Suprapubic skin (tissue), 4 donors: ENCODE data around the gene TXNDC8. TPM values are rescaled to one million over a fixed set of nuclear protein-coding genes. Genes with fewer than 3 reads are reported as not detected.

Experiments used
- DNase-seq, 2 donors: peaks; one replicate each; pipeline ENCODE4 v3.0.0-alpha.2; 2019; ENCODE audit warnings: low spot score in 2 of 2
- H3K27ac ChIP-seq: fragments of 200-600 bp; sonication (generic); one replicate; pipeline ENCODE4 v1.5.1; 2019
- H3K27me3 ChIP-seq: fragments of 200-600 bp; sonication (generic); one replicate; pipeline ENCODE4 v1.5.1; 2019
- H3K36me3 ChIP-seq: fragments of 200-600 bp; sonication (generic); one replicate; pipeline ENCODE4 v1.5.1; 2019
- H3K4me1 ChIP-seq: fragments of 200-600 bp; sonication (generic); one replicate; pipeline ENCODE4 v1.5.1; 2019
- H3K4me3 ChIP-seq: fragments of 200-600 bp; sonication (generic); one replicate; pipeline ENCODE4 v1.5.1; 2019; ENCODE audit warnings: mild to moderate bottlenecking
- H3K9me3 ChIP-seq: fragments of 200-600 bp; sonication (generic); one replicate; pipeline ENCODE4 v1.5.1; 2019
- EP300 ChIP-seq: sonication (generic); formaldehyde crosslinking; IDR thresholded peaks from one replicate; pipeline ENCODE4 v1.6.1; 2017; ENCODE audit warnings: antibody characterized with exemption
- POLR2A ChIP-seq, 2 donors: fragments of 450-650 bp; IDR thresholded peaks; one replicate each; pipeline ENCODE4 v1.6.1; 2017; ENCODE audit warnings: antibody characterized with exemption in 2 of 2, mild to moderate bottlenecking in 2 of 2, moderate library complexity in 2 of 2
- POLR2AphosphoS5 ChIP-seq, 3 donors: sonication (generic); formaldehyde crosslinking; IDR thresholded peaks; one replicate each; pipeline ENCODE4 v1.6.1; 2017; ENCODE audit warnings: antibody characterized with exemption in 3 of 3
- WGBS: methylation state at CpG from one replicate; pipeline ENCODE4 v1.1.5; 2018; 5-methylcytosine and 5-hydroxymethylcytosine counted together
- total RNA-seq, 4 donors: library from RNA; depleted of rRNA; stranded (reverse); fragments of >200 nt; gene quantifications; one replicate each; pipeline ENCODE4 v1.1.0, GENCODE V29; 2016
- TF ChIP-seq, protein P1 (sequence below), 2 donors: fragments of 200-600 bp in 1 of 2; fragments of 450-650 bp in 1 of 2; sonication (generic) in 1 of 2; IDR thresholded peaks; one replicate each; pipeline ENCODE4 v1.5.1; 2016 to 2019; ENCODE audit warnings: antibody characterized with exemption in 2 of 2, mild to moderate bottlenecking in 1 of 2, moderate library complexity in 1 of 2

The TXNDC8 gene
- total RNA-seq, 4 donors from 2014 or later: not detected

DNA sequence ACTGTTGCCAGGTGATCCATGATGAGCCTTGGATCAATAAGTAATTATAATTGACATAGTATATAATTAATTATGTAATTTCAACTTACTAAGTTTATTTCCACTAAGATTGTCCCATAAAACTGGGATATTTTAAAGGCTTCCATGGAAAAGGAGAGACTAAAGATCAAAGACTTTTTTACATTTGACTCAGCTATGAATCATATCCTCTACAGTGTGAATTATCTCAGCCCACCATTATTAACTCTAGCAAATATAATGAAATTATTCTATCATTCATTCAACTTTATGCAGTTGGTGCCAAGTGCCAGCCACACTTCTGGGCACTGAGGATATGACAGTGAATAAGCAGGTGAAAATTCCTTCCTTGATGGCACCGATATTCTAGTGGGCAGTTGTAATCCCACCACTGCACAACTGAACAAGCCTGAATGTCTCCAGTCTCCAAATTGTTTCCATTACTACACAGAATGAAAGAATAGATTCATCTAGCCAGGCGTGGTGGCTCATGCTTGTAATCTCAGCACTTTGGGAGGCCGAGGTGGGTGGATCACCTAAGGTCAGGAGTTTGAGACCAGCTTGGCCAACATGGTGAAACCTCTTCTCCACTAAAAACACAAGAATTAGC lies 59.5 kb downstream of the TXNDC8 start:
- H3K4me1 ChIP-seq: peaks cover 18% of the 10 kb centered on the region
- no peak for DNase-seq
- TF ChIP-seq POLR2AphosphoS5 (IDR thresholded peaks at IDR 0.05) (no peak), POLR2A (IDR thresholded peaks at IDR 0.05) (no peak), EP300 (no peak)
- TF ChIP-seq, protein P1, sequence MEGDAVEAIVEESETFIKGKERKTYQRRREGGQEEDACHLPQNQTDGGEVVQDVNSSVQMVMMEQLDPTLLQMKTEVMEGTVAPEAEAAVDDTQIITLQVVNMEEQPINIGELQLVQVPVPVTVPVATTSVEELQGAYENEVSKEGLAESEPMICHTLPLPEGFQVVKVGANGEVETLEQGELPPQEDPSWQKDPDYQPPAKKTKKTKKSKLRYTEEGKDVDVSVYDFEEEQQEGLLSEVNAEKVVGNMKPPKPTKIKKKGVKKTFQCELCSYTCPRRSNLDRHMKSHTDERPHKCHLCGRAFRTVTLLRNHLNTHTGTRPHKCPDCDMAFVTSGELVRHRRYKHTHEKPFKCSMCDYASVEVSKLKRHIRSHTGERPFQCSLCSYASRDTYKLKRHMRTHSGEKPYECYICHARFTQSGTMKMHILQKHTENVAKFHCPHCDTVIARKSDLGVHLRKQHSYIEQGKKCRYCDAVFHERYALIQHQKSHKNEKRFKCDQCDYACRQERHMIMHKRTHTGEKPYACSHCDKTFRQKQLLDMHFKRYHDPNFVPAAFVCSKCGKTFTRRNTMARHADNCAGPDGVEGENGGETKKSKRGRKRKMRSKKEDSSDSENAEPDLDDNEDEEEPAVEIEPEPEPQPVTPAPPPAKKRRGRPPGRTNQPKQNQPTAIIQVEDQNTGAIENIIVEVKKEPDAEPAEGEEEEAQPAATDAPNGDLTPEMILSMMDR (IDR thresholded peaks at IDR 0.05): no peak
- WGBS: 71% methylated on average over 3 of the region's 3 CpGs
- no peak overlapping the region for H3K27ac ChIP-seq
- H3K4me3 ChIP-seq: no peak overlapping the region
- H3K27me3 ChIP-seq: no peaks in the 10 kb centered on the region
- H3K36me3 ChIP-seq: no peaks in the 10 kb centered on the region
- no peaks in the 10 kb centered on the region for H3K9me3 ChIP-seq

DNA sequence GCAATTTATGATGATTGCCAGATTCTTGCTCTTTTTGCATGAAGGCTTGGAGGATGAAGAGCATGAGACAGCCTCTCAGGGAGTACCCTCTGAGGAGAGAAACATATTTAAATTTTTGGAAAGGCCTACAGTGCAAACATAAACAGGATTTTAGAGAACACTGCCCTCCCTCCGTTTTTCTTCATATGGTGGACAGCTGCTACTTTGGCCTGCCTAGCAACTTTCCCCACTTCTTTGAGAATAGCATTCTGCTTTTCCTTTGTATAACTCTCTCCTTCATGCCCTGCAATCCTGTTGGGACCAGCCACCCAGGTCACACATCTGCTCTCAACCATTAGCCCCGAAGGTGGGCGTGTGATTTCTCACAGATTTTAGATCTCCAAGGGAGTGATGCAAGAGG lies 60.9 kb downstream of the TXNDC8 start:
- no peaks in the 10 kb centered on the region for H3K27me3 ChIP-seq
- WGBS: 37% methylated on average over 3 of the region's 3 CpGs
- no peak overlapping the region for H3K4me3 ChIP-seq
- H3K4me1 ChIP-seq: peaks cover 7% of the 10 kb centered on the region
- no peak for TF ChIP-seq EP300
- H3K27ac ChIP-seq: no peak overlapping the region
- no peak for DNase-seq
- H3K36me3 ChIP-seq: no peaks in the 10 kb centered on the region
- H3K9me3 ChIP-seq: no peaks in the 10 kb centered on the region

DNA sequence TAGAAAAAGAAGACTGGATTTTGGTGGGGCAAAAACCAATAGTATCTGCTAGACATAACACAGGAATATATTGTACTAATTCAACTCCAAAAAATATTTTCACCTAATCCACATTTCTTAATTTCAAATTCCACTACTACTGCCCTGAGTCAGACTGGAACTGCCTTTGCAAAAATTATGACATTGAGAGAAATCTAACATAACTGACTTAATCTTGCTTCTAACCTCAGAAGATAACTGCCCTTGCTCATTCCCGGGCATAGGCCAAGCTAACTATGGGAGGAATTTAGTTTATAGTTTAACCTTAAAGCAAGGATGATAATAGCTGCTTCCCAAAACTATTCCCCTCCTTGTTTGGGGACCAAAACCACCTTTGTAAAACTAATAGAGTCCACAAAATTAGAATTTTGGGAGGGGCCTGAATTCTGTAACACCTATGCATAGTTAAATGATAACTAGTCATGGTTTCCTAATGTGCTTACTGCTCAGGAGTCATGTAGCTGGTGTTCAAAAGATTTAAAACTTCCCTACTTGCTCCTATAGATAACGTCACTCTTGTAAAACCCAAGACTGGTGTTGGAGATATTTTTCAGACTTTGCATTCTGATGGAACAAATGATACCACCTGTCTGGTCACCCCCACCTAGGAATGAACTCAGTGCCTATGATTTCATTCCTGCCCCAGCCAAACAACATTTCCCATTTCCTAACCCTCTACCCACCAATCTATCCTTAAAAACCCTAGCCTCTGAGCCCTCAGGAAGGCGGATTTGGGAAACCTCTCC lies 67.3 kb downstream of the TXNDC8 start:
- Histone ChIP-seq H3K27me3 (no peaks in the 10 kb centered on the region), H3K36me3 (no peaks in the 10 kb centered on the region), H3K27ac (no peak overlapping the region), H3K4me3 (no peak overlapping the region), H3K4me1 (no peaks in the 10 kb centered on the region), H3K9me3 (no peaks in the 10 kb centered on the region)
- no peak for DNase-seq
- 85% methylated on average over 3 of the region's 3 CpGs for WGBS
- TF ChIP-seq POLR2A (IDR thresholded peaks at IDR 0.05): no peak
- no peak for TF ChIP-seq EP300
- TF ChIP-seq, protein P1 (IDR thresholded peaks at IDR 0.05): no peak
- no peak for TF ChIP-seq POLR2AphosphoS5 (IDR thresholded peaks at IDR 0.05)

DNA sequence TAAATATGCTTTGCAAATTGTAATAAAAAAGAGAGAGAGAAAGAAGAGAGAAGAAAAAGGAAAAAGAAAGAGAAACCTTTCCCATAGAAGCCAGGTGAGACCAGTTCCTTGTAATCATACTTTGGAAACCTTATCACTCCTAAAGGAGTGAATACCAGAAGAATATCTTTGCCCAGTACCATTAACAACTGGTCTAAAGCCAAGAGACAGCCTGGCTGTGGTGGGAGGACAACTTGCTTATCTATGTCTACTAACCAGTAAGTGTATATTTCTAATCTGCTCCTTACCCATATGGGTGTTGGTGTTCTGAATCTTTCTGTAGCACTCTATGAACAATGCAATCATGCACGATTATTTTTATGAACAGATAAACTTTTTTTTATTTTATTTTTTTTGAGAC lies 70.9 kb downstream of the TXNDC8 start:
- H3K9me3 ChIP-seq: no peaks in the 10 kb centered on the region
- H3K4me3 ChIP-seq: no peak overlapping the region
- H3K36me3 ChIP-seq: no peaks in the 10 kb centered on the region
- TF ChIP-seq, protein P1 (IDR thresholded peaks at IDR 0.05): no peak
- TF ChIP-seq POLR2AphosphoS5 (IDR thresholded peaks at IDR 0.05): no peak
- no peak for TF ChIP-seq POLR2A (IDR thresholded peaks at IDR 0.05)
- no peak for TF ChIP-seq EP300
- H3K27me3 ChIP-seq: no peaks in the 10 kb centered on the region
- no peak overlapping the region for H3K27ac ChIP-seq
- no peak for DNase-seq
- 0% methylated on average over 1 of the region's 1 CpG for WGBS
- H3K4me1 ChIP-seq: no peaks in the 10 kb centered on the region

DNA sequence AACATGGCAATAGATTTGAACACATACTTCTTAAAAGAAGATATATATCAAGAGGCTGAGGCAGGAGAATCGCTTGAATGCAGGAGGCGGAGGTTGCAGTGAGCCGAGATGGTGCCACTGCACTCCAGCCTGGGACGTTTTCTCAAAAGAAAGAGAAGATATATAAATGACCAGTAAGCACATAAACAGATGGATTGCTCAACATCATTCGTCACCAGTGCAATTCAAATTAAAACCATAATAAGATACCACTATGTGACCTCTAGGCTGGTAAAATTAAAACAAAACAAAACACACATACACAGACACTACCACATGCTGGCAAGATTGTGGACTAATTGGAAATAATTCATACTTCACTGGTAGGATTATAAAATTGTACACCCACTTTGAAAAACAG lies 76.0 kb downstream of the TXNDC8 start:
- TF ChIP-seq, protein P1 (IDR thresholded peaks at IDR 0.05): no peak
- no peak for TF ChIP-seq POLR2AphosphoS5 (IDR thresholded peaks at IDR 0.05)
- TF ChIP-seq EP300: no peak
- TF ChIP-seq POLR2A (IDR thresholded peaks at IDR 0.05): no peak
- Histone ChIP-seq H3K36me3 (no peaks in the 10 kb centered on the region), H3K27me3 (no peaks in the 10 kb centered on the region), H3K4me3 (no peak overlapping the region), H3K9me3 (no peaks in the 10 kb centered on the region), H3K4me1 (peaks cover 11% of the 10 kb centered on the region), H3K27ac (no peak overlapping the region)
- DNase-seq: no peak
- 61% methylated on average over 5 of the region's 5 CpGs for WGBS
